ENCODE results near the gene FGF7. TPM values are rescaled to one million over a fixed set of nuclear protein-coding genes. Genes with fewer than 3 reads are reported as not detected.

Gene FGF7
- total RNA-seq, 2 experiments from 2014 or later: not detected

DNA sequence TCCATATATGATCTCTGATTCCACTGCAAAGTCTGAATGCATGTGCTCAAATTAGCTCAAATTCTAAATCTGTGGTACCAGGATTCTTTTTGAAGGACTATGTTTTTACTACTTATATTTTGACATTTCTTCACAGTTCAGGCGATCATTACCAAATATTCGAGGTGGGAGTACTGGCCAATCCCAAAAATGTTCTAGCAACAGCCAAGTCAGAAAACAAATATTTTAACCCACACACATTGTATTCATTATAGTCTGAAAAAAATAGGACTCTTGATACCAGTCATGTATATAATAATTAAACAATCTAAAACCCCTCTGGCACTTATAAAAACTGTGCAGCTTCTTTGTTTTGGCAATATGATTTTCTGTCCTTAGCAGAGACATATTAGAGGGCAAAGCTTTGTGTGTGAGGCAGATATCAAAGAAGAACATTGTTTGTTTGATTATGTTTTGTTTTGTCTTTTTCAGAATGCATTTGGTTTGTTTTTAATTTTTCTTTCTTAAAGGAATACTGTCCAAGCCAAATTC lies 37.4 kb downstream of the FGF7 start:
- Mint-ChIP-seq H3K4me3 (no peak overlapping the region), H3K4me1 (ENCODE audit: low read depth) (no peaks in the 10 kb centered on the region), H3K27ac (no peak overlapping the region), H3K9me3 (no peaks in the 10 kb centered on the region), H3K27me3 (peaks cover 3% of the 10 kb centered on the region), H3K36me3 (ENCODE audit: low read depth) (no peaks in the 10 kb centered on the region)
- no peak for TF ChIP-seq CTCF (IDR thresholded peaks at IDR 0.05)
- intact Hi-C loops (cut with DNase I, micrococcal nuclease): loop anchor here in 1 of 2 experiments (10.0 kb wide), 3 partner anchors 56 to 214 kb away; no protein-coding TSS in a partner anchor
- ATAC-seq (ENCODE audit: poor library complexity) (no peak), DNase-seq (no peak)
- CTCF ChIA-PET: interaction anchor here (0.6 kb wide), 1 partner anchor 13 kb away, joined by 3 read pairs; no protein-coding TSS in a partner anchor
- Histone ChIP-seq H3K36me3 (ENCODE audit: insufficient read depth, low read length) (no peaks in the 10 kb centered on the region), H3K27ac (ENCODE audit: low read depth in 1 of 2, low read length in 2 of 2) (no peak overlapping the region), H3K4me3 (ENCODE audit: low read length) (no peak overlapping the region), H3K9me3 (ENCODE audit: control insufficient read depth in 1 of 2, insufficient read depth in 1 of 2, low read length in 2 of 2) (no peaks in the 10 kb centered on the region), H3K4me1 (ENCODE audit: insufficient read depth, low read length) (no peaks in the 10 kb centered on the region), H3K27me3 (ENCODE audit: control insufficient read depth in 1 of 2, insufficient read depth in 2 of 2, low read length in 2 of 2) (no peaks in the 10 kb centered on the region)
- POLR2A ChIA-PET: no interaction called here

DNA sequence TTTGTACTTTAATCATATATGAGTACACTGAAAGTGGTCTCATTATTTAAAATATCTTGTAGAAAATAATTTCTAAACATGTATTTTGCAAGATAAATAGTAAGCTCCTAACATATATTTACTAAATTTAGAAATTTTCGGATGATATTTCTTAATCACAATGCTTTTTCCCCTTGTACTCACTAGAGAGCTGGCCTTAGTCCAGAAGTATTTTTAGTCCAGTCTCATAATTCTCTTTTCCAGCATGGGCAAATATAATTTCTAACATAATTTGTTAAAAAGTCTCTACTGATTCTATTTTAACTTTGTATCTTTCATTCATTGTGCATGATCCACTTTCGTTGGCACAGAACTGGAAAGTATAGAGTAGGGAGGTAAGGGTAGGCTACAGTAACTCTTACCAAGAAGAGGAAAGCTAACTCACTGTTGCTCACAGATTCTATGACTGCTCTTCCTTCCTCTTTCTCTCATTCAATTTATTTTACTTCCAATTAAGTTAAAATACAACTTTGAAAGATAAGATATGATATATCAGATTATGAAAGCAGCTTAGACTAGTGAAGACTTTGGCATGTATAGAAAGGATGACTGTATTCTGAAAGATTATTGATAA lies 39.3 kb downstream of the FGF7 start:
- H3K27me3 Mint-ChIP-seq: peaks cover 3% of the 10 kb centered on the region
- Histone ChIP-seq H3K4me3 (ENCODE audit: low read length) (no peak overlapping the region), H3K4me1 (ENCODE audit: insufficient read depth, low read length) (no peaks in the 10 kb centered on the region), H3K36me3 (ENCODE audit: insufficient read depth, low read length) (no peaks in the 10 kb centered on the region), H3K9me3 (ENCODE audit: control insufficient read depth in 1 of 2, insufficient read depth in 1 of 2, low read length in 2 of 2) (no peaks in the 10 kb centered on the region), H3K27ac (ENCODE audit: low read depth in 1 of 2, low read length in 2 of 2) (no peak overlapping the region), H3K27me3 (ENCODE audit: control insufficient read depth in 1 of 2, insufficient read depth in 2 of 2, low read length in 2 of 2) (no peaks in the 10 kb centered on the region)
- no peaks in the 10 kb centered on the region for H3K9me3 Mint-ChIP-seq
- no peak overlapping the region for H3K4me3 Mint-ChIP-seq
- H3K36me3 Mint-ChIP-seq (ENCODE audit: low read depth): no peaks in the 10 kb centered on the region
- ATAC-seq (ENCODE audit: poor library complexity) (no peak), DNase-seq (no peak)
- no peak overlapping the region for H3K27ac Mint-ChIP-seq
- TF ChIP-seq CTCF (IDR thresholded peaks at IDR 0.05): no peak
- peaks cover 6% of the 10 kb centered on the region for H3K4me1 Mint-ChIP-seq (ENCODE audit: low read depth)
- POLR2A ChIA-PET: no interaction called here
- intact Hi-C loops (cut with DNase I, micrococcal nuclease): loop anchor here in 1 of 2 experiments (10.0 kb wide), 3 partner anchors 58 to 212 kb away; no protein-coding TSS in a partner anchor
- CTCF ChIA-PET: interaction anchor here (0.7 kb wide), 1 partner anchor 824 kb away, joined by 3 read pairs; no protein-coding TSS in a partner anchor

- Histone ChIP-seq H3K36me3 (ENCODE audit: insufficient read depth, low read length) (no peaks in the 10 kb centered on the region), H3K4me1 (ENCODE audit: insufficient read depth, low read length) (no peaks in the 10 kb centered on the region), H3K27me3 (ENCODE audit: control insufficient read depth in 1 of 2, insufficient read depth in 2 of 2, low read length in 2 of 2) (no peaks in the 10 kb centered on the region), H3K4me3 (ENCODE audit: low read length) (no peak overlapping the region), H3K27ac (ENCODE audit: low read depth in 1 of 2, low read length in 2 of 2) (no peak overlapping the region), H3K9me3 (ENCODE audit: control insufficient read depth in 1 of 2, insufficient read depth in 1 of 2, low read length in 2 of 2) (no peaks in the 10 kb centered on the region)
- CTCF ChIA-PET: no interaction called here
- Mint-ChIP-seq H3K27ac (no peak overlapping the region), H3K9me3 (no peaks in the 10 kb centered on the region), H3K4me1 (ENCODE audit: low read depth) (peaks cover 6% of the 10 kb centered on the region), H3K4me3 (no peak overlapping the region), H3K27me3 (no peaks in the 10 kb centered on the region), H3K36me3 (ENCODE audit: low read depth) (no peaks in the 10 kb centered on the region)
- DNase-seq (no peak), ATAC-seq (ENCODE audit: poor library complexity) (no peak)
- POLR2A ChIA-PET: no interaction called here
- intact Hi-C loops (cut with DNase I, micrococcal nuclease): loop anchor here in 1 of 2 experiments (10.0 kb wide), 3 partner anchors 60 to 210 kb away; no protein-coding TSS in a partner anchor
- no peak for TF ChIP-seq CTCF (IDR thresholded peaks at IDR 0.05)
Observed at GRCh38 chr15:49464522-49464921, 41.5 kb downstream of the FGF7 start.
